Calu3 (cell line): ENCODE data around the gene NRIP1. TPM values are rescaled to one million over a fixed set of nuclear protein-coding genes. Genes with fewer than 3 reads are reported as not detected.

Experiments
- BruUV-seq: library from RNA; stranded (reverse); fragments of 400-500 nt; replicated peaks from 2 replicates; lab custom pipeline; 2021; lab: Mats Ljungman, UMichigan
- CTCF ChIA-PET: fragments of 300-600 bp; sonication (Branson Sonifier 250); formaldehyde crosslinking; loops from one replicate; lab custom pipeline; 2022; ENCODE audit warnings: antibody characterized with exemption; lab: Charles Lee
- DNase-seq: peaks from one replicate; pipeline ENCODE4 v3.0.0; 2022
- H3K27ac Mint-ChIP-seq: one replicate; pipeline ENCODE4 v1.8.0; 2022; ENCODE audit warnings: mixed read lengths; ENCODE audit not compliant: unreplicated experiment
- H3K27me3 Mint-ChIP-seq: one replicate; pipeline ENCODE4 v1.8.0; 2022; ENCODE audit warnings: mixed read lengths; ENCODE audit not compliant: unreplicated experiment
- H3K36me3 Mint-ChIP-seq: one replicate; pipeline ENCODE4 v1.8.0; 2022; ENCODE audit warnings: mild to moderate bottlenecking, moderate library complexity, mixed read lengths; ENCODE audit not compliant: insufficient read depth, unreplicated experiment
- H3K4me1 Mint-ChIP-seq: one replicate; pipeline ENCODE4 v1.8.0; 2022; ENCODE audit warnings: mild to moderate bottlenecking, low read depth, mixed read lengths; ENCODE audit not compliant: unreplicated experiment
- H3K4me3 Mint-ChIP-seq: one replicate; pipeline ENCODE4 v1.8.0; 2022; ENCODE audit warnings: mild to moderate bottlenecking, low read depth, moderate library complexity, mixed read lengths; ENCODE audit not compliant: unreplicated experiment
- H3K9me3 Mint-ChIP-seq: one replicate; pipeline ENCODE4 v1.8.0; 2022; ENCODE audit warnings: low read depth, mixed read lengths; ENCODE audit not compliant: unreplicated experiment
- intact Hi-C: fragments of 100-400 bp; cut with micrococcal nuclease; formaldehyde crosslinking; loops from one replicate; pipeline ENCODE4 v1.10.0; 2022; ENCODE audit not compliant: unreplicated experiment
- total RNA-seq: library from RNA; stranded (reverse); gene quantifications from 2 replicates; pipeline ENCODE4 v1.2.3, GENCODE V29; 2022
- TF ChIP-seq, protein P1 (sequence below): fragments of 200-600 bp; IDR thresholded peaks from one replicate; pipeline ENCODE4 v1.8.0; 2022; ENCODE audit warnings: antibody characterized with exemption; ENCODE audit not compliant: unreplicated experiment

Gene NRIP1
- total RNA-seq, 1 experiment from 2014 or later = 58.7 TPM

DNA sequence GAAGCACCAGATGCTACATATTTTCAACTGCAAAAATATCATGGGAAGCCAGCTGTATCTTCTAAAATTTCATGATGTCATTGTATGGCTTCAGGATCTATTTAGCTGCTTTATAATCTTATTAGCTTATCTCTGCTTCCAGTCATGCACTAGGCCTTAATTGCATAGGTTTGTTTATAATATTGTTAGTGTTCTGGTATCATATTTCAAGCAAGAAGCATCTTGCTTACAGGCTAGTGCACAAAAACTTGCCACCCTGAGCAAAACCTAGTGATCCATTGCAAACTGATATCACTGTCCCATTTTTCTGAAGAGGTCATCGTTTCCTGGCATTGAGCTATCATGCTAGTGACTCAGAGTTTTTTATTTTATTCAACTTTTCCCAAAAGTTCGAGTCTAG, 15.7 kb upstream of the NRIP1 start:
- CTCF ChIA-PET = no interaction called here
- no TSS peak for BruUV-seq
- Mint-ChIP-seq H3K4me3 (no peak overlapping the region), H3K9me3 (no peaks in the 10 kb centered on the region), H3K4me1 (no peaks in the 10 kb centered on the region), H3K27me3 (no peaks in the 10 kb centered on the region), H3K27ac (no peak overlapping the region), H3K36me3 (no peaks in the 10 kb centered on the region)
- TF ChIP-seq, protein P1, sequence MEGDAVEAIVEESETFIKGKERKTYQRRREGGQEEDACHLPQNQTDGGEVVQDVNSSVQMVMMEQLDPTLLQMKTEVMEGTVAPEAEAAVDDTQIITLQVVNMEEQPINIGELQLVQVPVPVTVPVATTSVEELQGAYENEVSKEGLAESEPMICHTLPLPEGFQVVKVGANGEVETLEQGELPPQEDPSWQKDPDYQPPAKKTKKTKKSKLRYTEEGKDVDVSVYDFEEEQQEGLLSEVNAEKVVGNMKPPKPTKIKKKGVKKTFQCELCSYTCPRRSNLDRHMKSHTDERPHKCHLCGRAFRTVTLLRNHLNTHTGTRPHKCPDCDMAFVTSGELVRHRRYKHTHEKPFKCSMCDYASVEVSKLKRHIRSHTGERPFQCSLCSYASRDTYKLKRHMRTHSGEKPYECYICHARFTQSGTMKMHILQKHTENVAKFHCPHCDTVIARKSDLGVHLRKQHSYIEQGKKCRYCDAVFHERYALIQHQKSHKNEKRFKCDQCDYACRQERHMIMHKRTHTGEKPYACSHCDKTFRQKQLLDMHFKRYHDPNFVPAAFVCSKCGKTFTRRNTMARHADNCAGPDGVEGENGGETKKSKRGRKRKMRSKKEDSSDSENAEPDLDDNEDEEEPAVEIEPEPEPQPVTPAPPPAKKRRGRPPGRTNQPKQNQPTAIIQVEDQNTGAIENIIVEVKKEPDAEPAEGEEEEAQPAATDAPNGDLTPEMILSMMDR = no peak
- DNase-seq = no peak
- intact Hi-C loops = no loop called here

DNA sequence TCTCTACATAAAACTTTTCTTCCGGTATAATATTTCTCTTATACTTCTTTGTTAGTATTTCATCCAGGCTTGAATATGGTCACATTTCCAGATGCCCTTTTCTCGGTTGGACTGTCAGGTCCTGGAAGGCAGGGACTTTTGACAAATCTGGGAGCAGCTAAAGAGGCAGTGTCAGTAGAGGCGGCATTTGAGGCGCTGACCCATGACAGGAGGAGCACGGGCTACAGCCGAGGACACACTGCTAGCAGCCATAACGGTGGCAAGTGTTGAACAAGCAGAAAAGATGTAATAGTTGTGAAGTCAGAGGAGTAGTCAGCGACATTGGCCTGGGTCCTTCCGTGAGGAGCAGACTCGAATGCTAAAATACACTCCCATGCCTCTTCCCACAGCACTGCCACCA, 14.5 kb upstream of the NRIP1 start:
- Mint-ChIP-seq H3K36me3 (no peaks in the 10 kb centered on the region), H3K4me3 (no peak overlapping the region), H3K9me3 (no peaks in the 10 kb centered on the region), H3K4me1 (no peaks in the 10 kb centered on the region), H3K27me3 (no peaks in the 10 kb centered on the region), H3K27ac (no peak overlapping the region)
- no peak for DNase-seq
- intact Hi-C loops = no loop called here
- TF ChIP-seq, protein P1 = no peak
- BruUV-seq = no TSS peak
- CTCF ChIA-PET = no interaction called here

DNA sequence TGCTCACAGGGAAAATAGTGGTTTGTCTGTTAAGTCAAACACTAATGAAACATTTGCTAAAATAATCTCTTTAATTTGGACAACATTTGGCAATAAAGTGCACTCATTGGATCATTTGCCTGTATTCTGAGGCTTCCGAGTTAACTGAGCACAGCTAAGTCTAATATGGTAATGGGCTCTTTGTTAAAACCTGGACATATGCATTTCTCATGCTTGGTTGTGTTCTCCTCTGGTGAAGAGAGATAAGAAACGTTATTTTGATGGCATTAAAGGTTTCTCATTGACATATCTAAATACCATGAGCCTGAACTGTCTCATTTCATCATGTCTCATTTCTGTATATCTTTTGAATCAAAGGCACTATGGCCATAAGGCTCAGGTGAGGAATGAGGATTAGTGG, 13.4 kb upstream of the NRIP1 start:
- H3K36me3 Mint-ChIP-seq = no peaks in the 10 kb centered on the region
- peaks cover 2% of the 10 kb centered on the region for H3K9me3 Mint-ChIP-seq
- intact Hi-C loops = no loop called here
- no peak overlapping the region for H3K4me3 Mint-ChIP-seq
- TF ChIP-seq, protein P1 = no peak
- H3K4me1 Mint-ChIP-seq = no peaks in the 10 kb centered on the region
- CTCF ChIA-PET = no interaction called here
- DNase-seq = no peak
- H3K27ac Mint-ChIP-seq = no peak overlapping the region
- no TSS peak for BruUV-seq
- H3K27me3 Mint-ChIP-seq = no peaks in the 10 kb centered on the region

DNA sequence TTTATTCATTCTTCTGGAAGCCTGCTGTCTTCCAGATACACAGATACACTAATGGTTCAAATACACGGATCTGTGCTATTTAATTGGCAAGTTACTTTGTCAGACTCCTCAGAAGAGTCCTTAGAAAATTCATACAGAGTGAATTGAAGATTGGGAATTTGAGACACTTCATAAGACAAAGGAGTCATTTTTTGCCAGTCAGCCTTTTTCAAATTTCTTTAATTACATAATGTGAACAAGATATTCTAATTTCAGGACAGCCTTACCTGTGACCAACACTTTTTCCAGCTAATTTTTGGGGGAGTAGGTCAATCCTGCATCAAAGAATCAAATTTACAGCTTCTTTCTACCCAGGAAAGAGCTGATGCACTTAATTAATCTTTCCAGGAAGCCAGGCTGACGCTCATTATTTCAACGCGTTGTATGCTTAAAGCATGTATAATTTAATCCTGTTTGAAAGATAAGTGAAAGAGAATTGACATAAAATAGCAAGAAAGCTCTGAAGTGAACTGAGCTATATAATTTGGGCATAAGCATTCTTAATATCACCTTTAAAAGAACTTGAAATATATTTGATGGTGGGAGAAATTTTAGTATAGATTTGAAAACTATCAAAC, 12.8 kb upstream of the NRIP1 start:
- CTCF ChIA-PET = no interaction called here
- Mint-ChIP-seq H3K36me3 (no peaks in the 10 kb centered on the region), H3K27ac (no peak overlapping the region), H3K27me3 (no peaks in the 10 kb centered on the region), H3K9me3 (peaks cover 2% of the 10 kb centered on the region), H3K4me3 (no peak overlapping the region), H3K4me1 (no peaks in the 10 kb centered on the region)
- intact Hi-C loops = no loop called here
- TF ChIP-seq, protein P1 = no peak
- no peak for DNase-seq
- no TSS peak for BruUV-seq
